H54 (cell line): ENCODE data around the gene PLEKHO2.

Source experiments
- DNase-seq: peaks from one replicate; pipeline ENCODE4 v3.0.0; 2011; ENCODE audit warnings: low spot score, mixed read lengths; ENCODE audit not compliant: insufficient read length
- FAIRE-seq: peaks from 3 replicates; lab custom pipeline; 2011; peaks lifted over from hg19 to GRCh38; lab: Jason Lieb, UNC
- POLR2A ChIP-seq: IDR thresholded peaks from 2 replicates; pipeline ENCODE4 v1.6.1; 2011; ENCODE audit warnings: low read depth, mild to moderate bottlenecking, low read length

The PLEKHO2 gene

DNA sequence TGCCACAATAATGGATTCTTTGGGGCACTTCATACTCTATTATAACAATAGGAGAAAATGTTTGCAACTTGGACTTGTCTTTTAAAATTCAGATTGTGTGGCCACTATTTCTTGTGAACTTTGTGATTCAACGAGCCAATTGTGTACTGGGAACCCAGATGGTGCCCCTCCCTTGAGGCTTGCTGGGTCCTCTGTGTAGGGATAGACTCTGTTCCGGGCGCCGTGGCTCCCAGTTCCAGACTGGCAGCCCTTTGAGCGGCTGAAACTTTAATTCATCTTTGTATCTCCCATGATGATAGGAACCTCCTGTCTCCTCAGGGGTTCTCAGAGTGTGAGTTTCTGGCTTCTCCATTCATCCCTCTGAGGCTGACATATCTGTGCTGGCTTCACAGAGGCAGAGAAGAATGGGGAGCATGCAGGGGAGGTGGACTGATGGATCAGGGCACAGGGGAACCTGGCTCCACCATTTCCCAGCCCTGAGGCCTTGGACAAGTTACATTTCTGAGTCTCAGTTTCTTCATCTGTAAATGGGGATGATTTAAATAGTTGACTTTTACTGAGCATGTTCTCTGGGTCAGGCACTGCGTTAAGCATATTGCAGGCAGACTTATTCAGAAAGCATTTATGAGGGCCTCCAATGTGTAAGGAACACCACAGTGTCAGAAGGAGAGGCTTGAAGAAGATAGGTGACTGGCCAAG, 54.8 kb downstream of the PLEKHO2 start:
- TF ChIP-seq POLR2A, result no peak
- DNase-seq (no peak), FAIRE-seq (no peak)

DNA sequence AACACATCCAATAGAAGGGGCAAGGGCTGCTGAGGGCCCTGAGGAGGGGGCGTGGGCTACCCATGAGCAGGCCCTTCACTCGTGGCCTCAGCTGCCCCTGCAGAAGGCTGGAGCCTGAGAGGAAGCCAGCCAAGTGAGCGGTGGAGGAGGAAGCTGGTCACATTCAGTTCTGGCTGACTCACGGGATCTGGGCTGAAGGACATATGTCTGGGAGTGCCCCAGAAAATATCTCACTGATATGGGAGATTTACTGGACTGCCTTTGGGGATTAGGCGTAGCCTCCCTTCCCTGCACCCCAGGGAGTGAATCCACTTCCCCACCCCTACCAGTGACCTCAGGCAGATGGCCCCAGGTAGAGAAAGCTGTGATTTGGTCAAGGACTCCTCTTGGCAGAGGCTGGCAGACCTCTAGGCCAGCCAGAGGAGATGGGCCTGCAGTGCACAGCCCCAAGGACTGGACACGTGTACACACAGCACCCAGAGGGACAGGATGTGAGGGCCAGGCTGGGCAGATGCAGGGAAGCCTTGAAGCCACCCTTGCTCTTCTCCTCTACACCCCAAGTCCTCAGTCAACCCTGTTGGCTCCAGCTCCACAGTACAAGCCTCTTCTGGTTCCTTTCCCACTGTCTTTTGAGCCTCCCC, 55.8 kb downstream of the PLEKHO2 start:
- TF ChIP-seq POLR2A, result no peak
- FAIRE-seq, result peak; percentile 15
- DNase-seq, result peak; percentile 49

DNA sequence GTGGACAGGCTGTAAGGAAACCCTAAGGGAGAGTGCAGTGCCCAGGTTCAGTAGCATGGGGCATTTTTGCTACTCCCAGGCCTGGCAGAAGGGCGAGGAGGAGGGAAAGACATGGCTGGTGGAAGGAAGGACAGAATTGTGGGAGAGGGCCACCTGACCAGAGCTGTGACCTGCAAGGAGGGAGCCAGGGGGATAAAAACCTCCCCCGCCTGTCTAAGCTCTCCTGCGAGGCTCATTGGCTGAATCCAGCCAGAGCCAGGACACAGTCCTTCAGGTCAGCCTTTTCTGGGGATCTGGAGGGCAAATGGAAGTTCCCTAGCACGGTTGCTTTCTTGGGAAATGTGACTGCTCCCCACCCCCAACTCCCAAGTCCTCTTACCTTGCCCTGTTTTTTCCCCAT, 56.7 kb downstream of the PLEKHO2 start:
- TF ChIP-seq POLR2A, result no peak
- DNase-seq (no peak), FAIRE-seq (no peak)

DNA sequence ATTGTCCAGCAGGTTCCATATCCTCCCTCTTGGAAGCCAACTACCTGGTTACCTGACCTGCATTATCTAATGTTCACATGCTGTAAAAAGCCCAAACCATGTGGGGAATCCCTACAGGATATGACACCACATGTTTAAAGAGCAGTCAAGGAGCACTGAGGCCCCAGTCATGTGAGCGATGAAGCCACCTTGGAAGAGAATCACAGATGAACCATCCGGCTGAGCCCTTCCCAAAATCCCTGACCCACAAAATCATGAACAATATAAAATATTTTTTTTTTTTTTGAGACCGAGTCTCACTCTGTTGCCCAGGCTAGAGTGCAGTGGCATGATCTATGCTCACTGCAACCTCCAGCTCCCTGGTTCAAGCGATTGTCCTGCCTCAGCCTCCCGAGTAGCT, 59.4 kb downstream of the PLEKHO2 start:
- no peak for DNase-seq
- no peak for TF ChIP-seq POLR2A
- no peak for FAIRE-seq

DNA sequence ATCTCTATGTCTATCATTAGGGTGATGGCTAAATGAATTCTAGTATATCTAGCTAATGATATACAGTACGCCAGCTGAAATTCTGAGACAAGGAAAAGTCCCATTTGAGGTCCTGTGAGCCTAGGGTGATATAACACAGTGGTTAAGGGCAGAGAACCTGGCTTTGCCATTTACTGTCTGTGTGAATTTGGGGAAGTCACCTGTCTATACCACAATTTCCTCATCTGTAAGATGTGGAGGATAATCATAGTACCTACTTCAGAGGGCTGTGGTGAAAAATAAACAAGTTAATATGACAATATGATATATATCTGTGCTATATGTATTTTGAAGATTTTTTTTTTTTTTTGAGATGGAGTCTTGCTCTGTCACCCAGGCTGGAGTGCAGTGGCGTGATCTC, 60.2 kb downstream of the PLEKHO2 start:
- no peak for TF ChIP-seq POLR2A
- DNase-seq, result no peak
- no peak for FAIRE-seq

DNA sequence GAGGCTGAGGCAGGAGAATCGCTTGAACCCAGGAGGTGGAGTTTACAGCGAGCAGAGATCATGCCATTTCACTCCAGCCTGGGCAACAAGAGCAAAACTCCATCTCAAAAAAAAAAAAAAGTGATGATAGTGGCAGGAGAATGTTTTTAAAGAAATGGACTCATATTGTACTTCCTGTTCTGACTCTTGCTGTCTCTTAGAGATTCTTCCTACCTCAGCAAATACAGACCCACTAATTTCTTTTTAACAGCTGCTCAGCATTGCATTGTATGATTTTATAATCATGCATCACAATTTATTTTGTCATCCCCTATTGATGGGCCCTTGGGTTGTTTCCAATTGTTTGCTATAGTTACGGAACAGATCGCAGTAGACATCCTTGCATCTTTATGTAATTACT, 61.1 kb downstream of the PLEKHO2 start:
- no peak for TF ChIP-seq POLR2A
- FAIRE-seq (no peak), DNase-seq (no peak)

DNA sequence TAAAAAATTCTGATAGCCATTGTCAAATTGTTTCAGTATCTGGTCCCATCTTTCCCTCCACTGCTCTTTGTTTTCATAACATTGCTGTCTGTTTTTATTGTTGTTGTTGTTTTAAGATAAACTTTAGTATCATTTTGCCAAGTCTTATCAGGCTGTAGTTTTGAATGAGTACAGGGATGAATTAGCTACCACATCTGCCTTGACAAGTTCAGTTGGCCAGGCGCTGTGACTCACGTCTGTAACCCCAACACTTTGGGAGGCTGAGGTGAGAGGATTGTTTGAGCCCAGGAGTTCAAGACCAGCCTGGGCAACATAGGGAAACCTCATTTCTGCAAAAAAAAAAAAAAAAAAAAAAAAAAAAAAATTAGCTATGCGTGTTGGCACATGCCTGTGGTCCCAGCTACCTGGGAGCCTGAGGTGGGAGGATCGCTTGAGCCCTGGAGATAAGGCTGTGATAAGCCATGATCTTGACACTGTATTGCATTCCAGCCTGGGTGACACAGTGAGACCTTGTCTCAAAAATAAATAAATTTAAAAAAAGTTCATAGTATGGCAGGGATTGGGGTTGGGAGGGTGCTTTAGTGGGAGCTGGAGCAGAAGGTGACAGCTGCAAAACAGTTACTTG, 61.7 kb downstream of the PLEKHO2 start:
- no peak for TF ChIP-seq POLR2A
- DNase-seq (no peak), FAIRE-seq (no peak)

DNA sequence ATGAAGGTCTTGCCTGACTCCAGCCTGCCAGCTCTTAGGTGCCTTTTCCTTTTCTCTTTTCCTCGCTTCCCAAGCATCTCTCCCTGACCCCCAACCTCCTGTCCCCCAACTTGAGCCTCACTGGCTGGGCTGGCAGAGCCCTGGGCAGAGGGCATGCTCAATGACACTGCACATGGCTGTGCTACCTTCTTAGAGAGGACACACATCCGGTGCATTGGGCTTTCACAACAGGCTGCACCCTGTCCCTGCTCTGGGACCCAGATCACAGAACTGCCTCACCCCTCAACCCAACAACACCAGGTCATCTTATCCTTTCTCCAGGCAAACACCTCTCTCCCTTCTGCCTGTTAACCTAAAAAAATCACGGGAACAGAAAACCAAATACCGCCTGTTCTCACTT, 62.5 kb downstream of the PLEKHO2 start:
- DNase-seq (no peak), FAIRE-seq (no peak)
- no peak for TF ChIP-seq POLR2A

DNA sequence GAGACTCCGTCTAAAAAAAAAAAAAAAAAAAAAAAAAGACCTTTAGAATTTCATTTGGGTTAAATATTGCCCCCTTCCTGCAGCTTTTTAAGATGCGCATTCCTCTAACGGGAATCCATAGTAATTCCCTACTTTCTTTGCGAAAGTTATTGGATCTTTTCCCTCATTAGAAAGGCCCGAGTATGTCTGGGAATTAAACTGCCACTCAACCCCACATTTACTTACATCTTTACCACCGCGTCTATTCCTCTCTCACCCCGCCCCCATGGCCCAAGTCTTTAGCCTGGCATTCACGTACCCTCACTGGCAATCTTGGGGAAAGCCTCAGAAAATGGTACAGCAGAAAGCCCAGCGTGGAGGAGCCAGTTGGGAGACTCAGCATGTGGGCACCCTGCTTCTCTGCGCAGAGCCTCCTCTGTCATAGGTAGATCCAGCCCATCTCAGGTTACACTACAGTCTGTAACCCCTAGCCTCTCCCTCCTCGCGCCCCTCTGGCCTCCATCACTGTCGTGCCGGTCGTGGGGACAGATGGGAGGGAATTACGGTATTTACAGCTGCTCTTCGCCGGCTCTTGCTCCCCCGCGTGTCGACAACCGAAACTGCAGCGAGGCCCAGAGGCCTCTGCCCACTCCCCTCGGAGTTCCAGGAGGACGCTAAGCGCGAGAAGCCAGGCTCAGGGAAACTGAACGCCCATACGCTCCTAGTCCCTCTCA, 63.6 kb downstream of the PLEKHO2 start:
- no peak for TF ChIP-seq POLR2A
- FAIRE-seq (no peak), DNase-seq (no peak)

DNA sequence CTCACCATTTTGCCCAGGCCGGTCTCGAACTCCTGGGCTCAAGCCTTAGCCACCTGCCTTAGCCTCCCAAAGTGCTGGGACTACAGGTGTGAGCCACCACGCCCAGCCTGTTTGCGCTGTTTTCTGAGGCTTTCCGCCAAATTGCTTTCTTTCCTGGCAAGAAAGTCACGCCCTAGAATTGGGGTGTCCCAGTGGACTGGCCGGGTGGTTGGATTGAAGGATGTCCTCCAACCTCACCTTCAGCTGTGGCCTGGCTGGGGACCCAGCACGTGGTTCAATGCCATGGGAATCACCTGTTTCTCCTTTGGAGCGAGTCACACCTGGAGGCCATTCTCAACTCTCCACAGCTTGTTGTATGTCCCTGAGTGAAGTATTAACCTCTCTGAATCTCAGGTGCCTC, 64.2 kb downstream of the PLEKHO2 start:
- FAIRE-seq, result no peak
- DNase-seq, result no peak

DNA sequence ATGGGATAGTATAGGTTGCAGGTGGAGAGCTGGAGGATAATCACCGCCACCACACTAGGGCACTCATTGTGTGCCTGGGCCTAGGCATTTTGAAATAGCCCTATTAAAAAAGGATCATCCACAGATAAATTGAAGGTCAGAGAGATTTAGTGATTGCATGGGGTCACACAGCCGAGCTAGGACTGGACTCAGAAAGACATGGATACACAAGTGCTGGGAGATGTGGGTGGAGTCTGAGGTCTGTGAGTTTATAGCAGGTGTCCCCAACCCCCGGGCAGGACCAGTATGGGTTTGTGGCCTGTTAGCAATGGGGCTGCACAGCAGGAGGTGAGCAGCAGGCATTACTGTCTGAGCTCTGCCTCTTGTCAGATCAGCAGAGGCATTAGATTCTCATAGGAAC, 64.7 kb downstream of the PLEKHO2 start:
- no peak for DNase-seq
- no peak for FAIRE-seq
- no peak for TF ChIP-seq POLR2A

More for the DNA sequence above, 64.2 kb downstream of the PLEKHO2 start:
- TF ChIP-seq POLR2A, result no peak

DNA sequence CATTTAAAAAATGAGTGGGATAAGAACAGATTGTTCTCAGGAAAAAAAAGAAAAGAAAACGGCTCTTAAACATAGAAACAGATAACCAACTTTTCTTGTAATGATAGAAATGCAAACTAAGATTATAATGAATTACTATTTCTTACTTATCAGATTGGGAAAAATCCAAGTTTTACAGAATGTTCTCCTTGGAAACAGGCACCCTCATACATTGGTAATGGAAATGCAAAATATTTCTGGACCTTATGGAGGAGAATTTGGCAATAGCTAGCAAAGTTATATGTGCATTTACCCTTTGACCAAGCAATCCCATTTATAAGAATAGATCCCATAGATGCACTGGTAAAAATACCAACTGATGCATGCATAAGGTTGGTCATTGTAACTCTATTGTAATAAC, 66.3 kb downstream of the PLEKHO2 start:
- no peak for TF ChIP-seq POLR2A
- DNase-seq, result no peak
- FAIRE-seq, result no peak

DNA sequence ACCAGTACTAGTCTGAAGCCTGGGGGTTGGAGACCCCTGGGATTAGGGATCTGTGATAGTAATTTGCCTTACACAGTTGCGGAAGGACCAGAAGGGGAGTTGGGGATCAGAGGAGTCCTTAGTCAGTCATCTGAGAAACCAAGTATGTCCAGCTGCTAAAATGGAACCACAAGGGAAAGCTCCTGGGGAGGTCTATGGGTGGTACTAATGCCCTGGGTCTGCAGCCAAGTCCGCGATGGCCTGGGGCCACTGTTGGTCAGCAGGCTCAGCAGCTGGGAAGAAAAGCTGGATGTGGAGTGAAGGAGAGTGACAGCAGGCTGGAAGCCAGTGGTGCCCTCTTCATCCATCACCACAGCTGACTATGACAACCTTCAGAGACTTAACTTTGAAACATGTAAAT, 67.8 kb downstream of the PLEKHO2 start:
- no peak for TF ChIP-seq POLR2A
- FAIRE-seq (no peak), DNase-seq (no peak)
